H1 (cell line): ENCODE data around the gene B3GALNT1. TPM values are rescaled to one million over a fixed set of nuclear protein-coding genes. Genes with fewer than 3 reads are reported as not detected.

Source experiments
- CTCF ChIA-PET: fragments of 300-600 bp; sonication (Branson Sonifier 250); formaldehyde crosslinking; loops from one replicate; lab custom pipeline; 2021; ENCODE audit not compliant: partially characterized antibody; lab: Charles Lee
- POLR2A ChIA-PET: fragments of 300-600 bp; sonication (Branson Sonifier 250); formaldehyde crosslinking; loops from one replicate; lab custom pipeline; 2021; ENCODE audit warnings: inconsistent platforms; ENCODE audit not compliant: partially characterized antibody; lab: Charles Lee
- DNase-seq, 2 experiments: peaks; one replicate each; pipeline versions ENCODE4 v3.0.0 to v3.0.0-alpha.2; 2010 to 2022; ENCODE audit warnings: low spot score in 2 of 2, low read depth in 1 of 2, mixed read lengths in 1 of 2
- FAIRE-seq: peaks from 2 replicates; lab custom pipeline; 2011; peaks lifted over from hg19 to GRCh38; lab: Jason Lieb, UNC
- H2AFZ ChIP-seq: 2 replicates; pipeline ENCODE4 v1.8.1; 2012; ENCODE audit warnings: low read length, inconsistent platforms
- H2AK5ac ChIP-seq: 2 replicates; pipeline ENCODE4 v1.6.1; 2013; ENCODE audit warnings: low read depth, low read length
- H2BK120ac ChIP-seq: replicated peaks from 2 replicates; pipeline ENCODE3; 2013; ENCODE audit warnings: low read depth, low read length, inconsistent platforms
- H2BK12ac ChIP-seq: 2 replicates; pipeline ENCODE4 v1.6.1; 2013; ENCODE audit warnings: low read depth, low read length
- H2BK15ac ChIP-seq: 2 replicates; pipeline ENCODE4 v1.6.1; 2013; ENCODE audit warnings: low read length
- H2BK20ac ChIP-seq: 2 replicates; pipeline ENCODE4 v1.6.1; 2013; ENCODE audit warnings: low read length
- H2BK5ac ChIP-seq: 2 replicates; pipeline ENCODE4 v1.6.1; 2013; ENCODE audit warnings: low read depth, low read length
- H3K14ac ChIP-seq: 2 replicates; pipeline ENCODE4 v1.6.1; 2013; ENCODE audit warnings: inconsistent platforms; ENCODE audit not compliant: insufficient read length
- H3K18ac ChIP-seq: 2 replicates; pipeline ENCODE4 v1.6.1; 2013; ENCODE audit warnings: low read length; ENCODE audit errors: extremely low read depth
- H3K23ac ChIP-seq: 2 replicates; pipeline ENCODE4 v1.6.1; 2013; ENCODE audit warnings: inconsistent platforms; ENCODE audit not compliant: insufficient read length
- H3K23me2 ChIP-seq: 2 replicates; pipeline ENCODE4 v1.6.1; 2013; ENCODE audit warnings: low read depth, low read length
- H3K27ac ChIP-seq: 2 replicates; pipeline ENCODE4 v1.6.1; 2011; ENCODE audit warnings: low read depth, low read length, inconsistent platforms
- H3K27me3 ChIP-seq, 4 experiments: replicated peaks in 1 of 4; 1 replicate in 1 of 4; 2 replicates in 3 of 4; pipeline versions ENCODE4 v1.6.1 to v1.8.1; 2011 to 2013; ENCODE audit warnings: low read length in 3 of 4, mild to moderate bottlenecking in 3 of 4, inconsistent platforms in 2 of 4, mixed read lengths in 2 of 4, moderate library complexity in 1 of 4; ENCODE audit not compliant: control insufficient read depth in 3 of 4, insufficient read depth in 3 of 4; ENCODE audit errors: extremely low read depth in 1 of 4
- H3K36me3 ChIP-seq, 4 experiments: 2 replicates each; pipeline versions ENCODE4 v1.6.1 to v1.8.1; 2011 to 2013; ENCODE audit warnings: mild to moderate bottlenecking in 4 of 4, low read length in 3 of 4, moderate library complexity in 2 of 4, control low read depth in 1 of 4, inconsistent platforms in 1 of 4; ENCODE audit not compliant: insufficient read depth in 4 of 4, control insufficient read depth in 2 of 4
- H3K4ac ChIP-seq: replicated peaks from 2 replicates; pipeline ENCODE3; 2013; ENCODE audit warnings: low read length, low read depth, mixed read lengths, inconsistent platforms; ENCODE audit not compliant: insufficient read length
- H3K4me1 ChIP-seq, 4 experiments: replicated peaks in 1 of 4; 1 replicate in 1 of 4; 2 replicates in 3 of 4; pipeline versions ENCODE4 v1.6.1 to v1.8.1; 2011 to 2013; ENCODE audit warnings: low read length in 3 of 4, inconsistent platforms in 2 of 4, mixed read lengths in 1 of 4; ENCODE audit not compliant: insufficient read depth in 4 of 4, control insufficient read depth in 3 of 4
- H3K4me2 ChIP-seq, 2 experiments: 2 replicates each; pipeline versions ENCODE4 v1.6.1 to v1.8.1; 2011 to 2013; ENCODE audit warnings: low read depth in 2 of 2, low read length in 2 of 2, control low read depth in 1 of 2, inconsistent platforms in 1 of 2, mild to moderate bottlenecking in 1 of 2; ENCODE audit not compliant: insufficient read depth in 1 of 2
- H3K4me3 ChIP-seq, 4 experiments: fragments of 200-600, 300-600 bp in 1 of 4; sonication (generic), shearing (Covaris generic), sonication (Bioruptor Twin) in 1 of 4; 2 replicates each; pipeline versions ENCODE4 v1.5.1 to v1.8.1; 2011 to 2016; ENCODE audit warnings: low read length in 4 of 4, low read depth in 3 of 4, control low read depth in 2 of 4, inconsistent platforms in 2 of 4, mild to moderate bottlenecking in 2 of 4, mixed read lengths in 1 of 4, moderate library complexity in 1 of 4; ENCODE audit not compliant: insufficient read depth in 2 of 4; ENCODE audit errors: extremely low read depth in 1 of 4
- H3K56ac ChIP-seq: replicated peaks from 2 replicates; pipeline ENCODE3; 2013; ENCODE audit warnings: low read depth, mild to moderate bottlenecking, mixed read lengths, low read length, inconsistent platforms; ENCODE audit not compliant: insufficient read length
- H3K79me1 ChIP-seq: 2 replicates; pipeline ENCODE4 v1.6.1; 2013; ENCODE audit warnings: low read depth, low read length, control low read depth
- H3K79me2 ChIP-seq, 2 experiments: 2 replicates each; pipeline versions ENCODE4 v1.6.1 to v1.8.1; 2012 to 2013; ENCODE audit warnings: low read length in 2 of 2, mild to moderate bottlenecking in 2 of 2, inconsistent platforms in 1 of 2; ENCODE audit not compliant: insufficient read depth in 2 of 2, control insufficient read depth in 1 of 2
- H3K9ac ChIP-seq, 4 experiments: replicated peaks in 1 of 4; 1 replicate in 1 of 4; 2 replicates in 3 of 4; pipeline versions ENCODE4 v1.6.1 to v1.8.1; 2011 to 2013; ENCODE audit warnings: low read depth in 3 of 4, low read length in 3 of 4, control low read depth in 2 of 4, mild to moderate bottlenecking in 2 of 4, moderate library complexity in 2 of 4, inconsistent platforms in 1 of 4; ENCODE audit errors: extremely low read depth in 1 of 4
- H3K9me3 ChIP-seq, 2 experiments: 2 replicates each; pipeline versions ENCODE4 v1.6.1 to v1.8.1; 2012 to 2013; ENCODE audit warnings: mild to moderate bottlenecking in 2 of 2, moderate library complexity in 2 of 2, control low read depth in 1 of 2, inconsistent platforms in 1 of 2, low read depth in 1 of 2, low read length in 1 of 2, mixed read lengths in 1 of 2; ENCODE audit not compliant: insufficient read depth in 2 of 2
- H4K20me1 ChIP-seq, 2 experiments: replicated peaks in 1 of 2; 2 replicates each; pipeline versions ENCODE3 to v1.8.1; 2011 to 2013; ENCODE audit warnings: inconsistent platforms in 2 of 2, low read length in 2 of 2, mild to moderate bottlenecking in 1 of 2; ENCODE audit not compliant: insufficient read depth in 2 of 2, control insufficient read depth in 1 of 2
- H4K5ac ChIP-seq: 2 replicates; pipeline ENCODE4 v1.6.1; 2013; ENCODE audit warnings: low read length, low read depth, mixed read lengths, inconsistent platforms; ENCODE audit not compliant: insufficient read length
- H4K8ac ChIP-seq: 2 replicates; pipeline ENCODE4 v1.8.0; 2013; ENCODE audit warnings: mild to moderate bottlenecking, moderate library complexity, low read length, inconsistent platforms; ENCODE audit not compliant: insufficient read depth; ENCODE audit errors: extremely low read depth
- H4K91ac ChIP-seq: replicated peaks from 2 replicates; pipeline ENCODE3; 2013; ENCODE audit warnings: low read length, mixed read lengths, inconsistent platforms; ENCODE audit not compliant: insufficient read length
- ASH2L ChIP-seq: fragments of 200-600, 300-600 bp; sonication (generic); IDR thresholded peaks from one replicate; pipeline ENCODE4 v1.7.1; 2017; ENCODE audit warnings: low read length
- CEBPB ChIP-seq: IDR thresholded peaks from 2 replicates; pipeline ENCODE4 v1.6.1; 2012; ENCODE audit warnings: low read depth, low read length
- CHD1 ChIP-seq: IDR thresholded peaks from 2 replicates; pipeline ENCODE4 v1.6.1; 2012; ENCODE audit warnings: low read depth, low read length, improper control_type of control experiment
- CREB1 ChIP-seq: IDR thresholded peaks from 2 replicates; pipeline ENCODE4 v1.6.1; 2012; ENCODE audit warnings: inconsistent platforms
- CTBP2 ChIP-seq: IDR thresholded peaks from 2 replicates; pipeline ENCODE4 v1.7.0; 2011; ENCODE audit warnings: borderline replicate concordance, mild to moderate bottlenecking, moderate library complexity, mixed read lengths, low read length; ENCODE audit not compliant: insufficient read depth, insufficient read length
- EP300 ChIP-seq, 2 experiments: IDR thresholded peaks; 1 replicate in 1 of 2; 2 replicates in 1 of 2; pipeline ENCODE4 v1.6.1; 2011 to 2012; ENCODE audit warnings: low read depth in 2 of 2, low read length in 2 of 2, mild to moderate bottlenecking in 2 of 2, borderline replicate concordance in 1 of 2, inconsistent platforms in 1 of 2, moderate library complexity in 1 of 2
- HDAC6 ChIP-seq: IDR thresholded peaks from one replicate; pipeline ENCODE4 v1.7.1; 2012; ENCODE audit warnings: low read depth, mild to moderate bottlenecking, inconsistent platforms, low read length, moderate library complexity
- NANOG ChIP-seq: IDR thresholded peaks from 2 replicates; pipeline ENCODE4 v1.6.1; 2011; ENCODE audit warnings: low read length, low read depth, mild to moderate bottlenecking, inconsistent platforms; ENCODE audit not compliant: insufficient read depth, poor library complexity, severe bottlenecking
- POLR2AphosphoS5 ChIP-seq: IDR thresholded peaks from 2 replicates; pipeline ENCODE4 v1.6.1; 2011; ENCODE audit warnings: low read depth, low read length
- RAD21 ChIP-seq, 2 experiments: IDR thresholded peaks in 1 of 2; conservative IDR thresholded peaks in 1 of 2; 2 replicates each; pipeline ENCODE4 v1.6.1; 2011; ENCODE audit warnings: low read depth in 2 of 2, low read length in 2 of 2, improper control_type of control experiment in 1 of 2, inconsistent platforms in 1 of 2, mild to moderate bottlenecking in 1 of 2, moderate library complexity in 1 of 2
- SAP30 ChIP-seq: fragments of 300-600 bp; sonication (generic); IDR thresholded peaks from 2 replicates; pipeline ENCODE4 v1.7.1; 2012; ENCODE audit warnings: low read length, moderate library complexity, mild to moderate bottlenecking, inconsistent platforms; ENCODE audit not compliant: insufficient read depth, insufficient replicate concordance
- SP2 ChIP-seq: IDR thresholded peaks from 2 replicates; pipeline ENCODE4 v1.6.1; 2012; ENCODE audit warnings: mild to moderate bottlenecking, low read length, inconsistent platforms
- SP4 ChIP-seq: IDR thresholded peaks from 2 replicates; pipeline ENCODE4 v1.6.1; 2012; ENCODE audit warnings: low read length, inconsistent platforms
- SRF ChIP-seq: IDR thresholded peaks from 2 replicates; pipeline ENCODE4 v1.6.1; 2011; ENCODE audit warnings: mild to moderate bottlenecking, low read depth, low read length, moderate library complexity
- WGBS, 2 experiments: shearing (Covaris generic) in 1 of 2; methylation state at CpG; one replicate each; pipeline versions ENCODE4 v1.1.6 to v1.1.7; 2013 to 2015; ENCODE audit warnings: low lambda C conversion rate in 2 of 2, mixed read lengths in 2 of 2, inconsistent platforms in 1 of 2, low coverage in 1 of 2, missing lambda C conversion rate in 1 of 2; ENCODE audit not compliant: insufficient replicate concordance in 2 of 2, insufficient coverage in 1 of 2, insufficient read length in 1 of 2; ENCODE audit errors: extremely low coverage in 1 of 2, missing lambda C conversion rate in 1 of 2; 5-methylcytosine and 5-hydroxymethylcytosine counted together
- polyA plus RNA-seq, 7 experiments: library from polyadenylated mRNA; depleted of rRNA in 3 of 7; stranded (reverse) in 5 of 7; unstranded in 2 of 7; fragments of >200 nt in 5 of 7; fragments of 200-250 nt in 2 of 7; gene quantifications; 1 replicate in 5 of 7; 2 replicates in 1 of 7; 4 replicates in 1 of 7; pipeline versions ENCODE4 v1.2.1 to v1.2.3, GENCODE V29; 2011 to 2013; ENCODE audit warnings: missing spikeins in 2 of 7, mixed read lengths in 2 of 7
- total RNA-seq: library from RNA; stranded (reverse); fragmentation: NEBNext Ultra II Directional; extraction: Animal tissue kit (Norgen Biotek cat#: 25700); gene quantifications from 2 replicates; pipeline ENCODE4 v1.2.1, GENCODE V29; 2021

The B3GALNT1 gene
- total and polyA plus RNA-seq, 2 of the 8 experiments (the other 6 are each of a cell fraction or from before 2014, with no cell fraction given): 5.0 to 8.1 TPM

GRCh38 chr3:161051856-161052255 is 53.3 kb downstream of the B3GALNT1 start:
- no peaks in the 10 kb centered on the region for H4K20me1 ChIP-seq
- no peaks in the 10 kb centered on the region for H3K4me1 ChIP-seq
- no peaks in the 10 kb centered on the region for H3K23me2 ChIP-seq
- H3K9me3 ChIP-seq: no peaks in the 10 kb centered on the region
- H4K5ac ChIP-seq: no peak overlapping the region
- H3K27me3 ChIP-seq: no peaks in the 10 kb centered on the region
- H2BK12ac ChIP-seq: no peak overlapping the region
- H2BK20ac ChIP-seq: no peak overlapping the region
- H4K8ac ChIP-seq: no peak overlapping the region
- no peak overlapping the region for H3K56ac ChIP-seq
- H3K4me2 ChIP-seq: no peak overlapping the region
- no peak for DNase-seq
- WGBS, 2 experiments: 87% methylated on average over 6 of the region's 6 CpGs; no CpG with 5 or more reads in 1 of the 2 experiments
- POLR2A ChIA-PET: no interaction called here
- no peak overlapping the region for H3K23ac ChIP-seq
- H4K91ac ChIP-seq: no peak overlapping the region
- no peak overlapping the region for H2BK120ac ChIP-seq
- H3K9ac ChIP-seq: no peak overlapping the region
- no peak overlapping the region for H2AFZ ChIP-seq
- no peaks in the 10 kb centered on the region for H3K79me1 ChIP-seq
- FAIRE-seq: no peak
- no peaks in the 10 kb centered on the region for H3K79me2 ChIP-seq
- H3K36me3 ChIP-seq: peaks cover 0 to 3% (median 0%) of the 10 kb centered on the region in 4 experiments; a peak in 1 of 8 replicates
- H2BK5ac ChIP-seq: no peak overlapping the region
- no peak overlapping the region for H3K27ac ChIP-seq
- no peak overlapping the region for H3K4ac ChIP-seq
- no peak overlapping the region for H3K14ac ChIP-seq
- no peak overlapping the region for H2AK5ac ChIP-seq
- H2BK15ac ChIP-seq: no peak overlapping the region
- CTCF ChIA-PET: interaction anchor here (0.8 to 1.1 kb wide), 3 partner anchors 11 to 160 kb away, joined by 3 read pairs; no protein-coding TSS in a partner anchor
- H3K4me3 ChIP-seq: no peak overlapping the region
- H3K18ac ChIP-seq: no peak overlapping the region
- no peak for TF ChIP-seq ASH2L
- TF ChIP-seq CHD1: no peak
- TF ChIP-seq HDAC6: no peak
- TF ChIP-seq POLR2AphosphoS5: no peak
- TF ChIP-seq SP4: no peak
- TF ChIP-seq SP2: no peak
- no peak for TF ChIP-seq SRF
- no peak for TF ChIP-seq CEBPB
- no peak for TF ChIP-seq EP300 (IDR thresholded peaks at IDR 0.05; ENCODE audit: borderline replicate concordance in 1 of 2, low read depth in 2 of 2, low read length in 2 of 2)
- TF ChIP-seq CREB1: no peak
- TF ChIP-seq RAD21 (IDR thresholded peaks at IDR 0.05 in 1 of 2, conservative IDR thresholded peaks at IDR 0.05 in 1 of 2; ENCODE audit: low read depth in 2 of 2, low read length in 2 of 2): no peak
- TF ChIP-seq NANOG: no peak
- TF ChIP-seq CTBP2: no peak
- TF ChIP-seq SAP30: no peak
